ENCODE results near the gene KIF27.

DNA sequence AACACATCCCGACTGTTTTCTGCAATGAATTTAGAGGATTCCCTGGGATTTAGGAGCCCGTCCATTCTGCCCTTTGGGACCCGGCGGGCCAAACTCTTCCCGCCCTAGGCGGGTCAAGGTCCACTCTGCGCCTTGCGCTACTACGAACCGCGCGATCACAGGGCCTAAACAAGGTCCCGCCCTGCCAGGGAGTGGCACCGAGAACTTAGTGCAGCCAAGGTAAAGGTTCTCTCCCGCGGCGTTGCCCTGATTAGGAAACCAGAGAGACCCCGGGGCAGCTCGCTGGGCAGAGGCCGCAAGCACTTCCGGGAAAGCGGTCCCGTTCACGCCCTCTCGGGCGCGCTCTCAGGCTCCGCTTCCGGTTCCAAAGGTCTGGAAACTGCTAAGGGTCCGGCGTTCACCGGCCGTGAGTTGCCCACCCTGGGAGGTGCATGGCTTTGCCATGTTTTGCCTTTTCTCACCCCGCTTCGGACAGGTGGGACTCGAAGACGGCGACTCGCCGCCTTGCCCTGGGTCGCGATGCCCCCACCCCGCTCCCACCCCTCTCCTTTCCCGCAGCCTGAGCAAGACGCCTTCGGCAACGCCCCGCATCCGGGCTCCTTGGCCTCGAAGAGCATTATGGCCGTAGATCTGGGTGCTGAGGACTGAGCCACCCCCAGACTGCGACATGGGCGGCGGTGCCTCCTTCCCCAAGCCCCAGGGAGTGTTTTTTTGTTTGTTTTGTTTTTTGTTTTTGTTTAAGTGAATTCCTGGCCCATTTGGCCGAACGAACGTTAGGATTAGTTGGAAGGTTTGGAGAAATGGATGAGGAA lies 35.4 kb upstream of the KIF27 start:
- TF ChIP-seq, protein P1, sequence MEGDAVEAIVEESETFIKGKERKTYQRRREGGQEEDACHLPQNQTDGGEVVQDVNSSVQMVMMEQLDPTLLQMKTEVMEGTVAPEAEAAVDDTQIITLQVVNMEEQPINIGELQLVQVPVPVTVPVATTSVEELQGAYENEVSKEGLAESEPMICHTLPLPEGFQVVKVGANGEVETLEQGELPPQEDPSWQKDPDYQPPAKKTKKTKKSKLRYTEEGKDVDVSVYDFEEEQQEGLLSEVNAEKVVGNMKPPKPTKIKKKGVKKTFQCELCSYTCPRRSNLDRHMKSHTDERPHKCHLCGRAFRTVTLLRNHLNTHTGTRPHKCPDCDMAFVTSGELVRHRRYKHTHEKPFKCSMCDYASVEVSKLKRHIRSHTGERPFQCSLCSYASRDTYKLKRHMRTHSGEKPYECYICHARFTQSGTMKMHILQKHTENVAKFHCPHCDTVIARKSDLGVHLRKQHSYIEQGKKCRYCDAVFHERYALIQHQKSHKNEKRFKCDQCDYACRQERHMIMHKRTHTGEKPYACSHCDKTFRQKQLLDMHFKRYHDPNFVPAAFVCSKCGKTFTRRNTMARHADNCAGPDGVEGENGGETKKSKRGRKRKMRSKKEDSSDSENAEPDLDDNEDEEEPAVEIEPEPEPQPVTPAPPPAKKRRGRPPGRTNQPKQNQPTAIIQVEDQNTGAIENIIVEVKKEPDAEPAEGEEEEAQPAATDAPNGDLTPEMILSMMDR (IDR thresholded peaks at IDR 0.05), result no peak
- no peak for TF ChIP-seq POLR2A (IDR thresholded peaks at IDR 0.05)
